Osteoblast (primary cell): ENCODE measurements around the gene TM2D1. TPM values are rescaled to one million over a fixed set of nuclear protein-coding genes. Genes with fewer than 3 reads are reported as not detected.

Source experiments
- DNase-seq: peaks from one replicate; pipeline ENCODE4 v3.0.0; 2011; ENCODE audit warnings: low spot score, mixed read lengths; ENCODE audit not compliant: insufficient read length; ENCODE audit errors: missing footprints
- H2AFZ ChIP-seq: 2 replicates; pipeline ENCODE4 v1.6.0; 2011; ENCODE audit warnings: mild to moderate bottlenecking, low read length
- H3K27ac ChIP-seq: 2 replicates; pipeline ENCODE4 v1.5.1; 2011; ENCODE audit warnings: mild to moderate bottlenecking, low read depth, low read length, moderate library complexity
- H3K27me3 ChIP-seq: 2 replicates; pipeline ENCODE4 v1.6.0; 2012; ENCODE audit warnings: mild to moderate bottlenecking, control low read depth, inconsistent platforms, low read length, moderate library complexity; ENCODE audit not compliant: insufficient read depth
- H3K36me3 ChIP-seq: 2 replicates; pipeline ENCODE4 v1.5.1; 2011; ENCODE audit warnings: mild to moderate bottlenecking, low read length, control low read depth, moderate library complexity; ENCODE audit not compliant: insufficient read depth
- H3K4me1 ChIP-seq: 2 replicates; pipeline ENCODE4 v1.5.1; 2011; ENCODE audit warnings: mild to moderate bottlenecking, low read length, control low read depth, moderate library complexity; ENCODE audit not compliant: insufficient read depth
- H3K4me2 ChIP-seq: 2 replicates; pipeline ENCODE4 v1.6.0; 2011; ENCODE audit warnings: mild to moderate bottlenecking, low read length; ENCODE audit not compliant: insufficient read depth
- H3K4me3 ChIP-seq: fragments of 200-600 bp; sonication (generic); 3 replicates; pipeline ENCODE4 v1.5.1; 2012; ENCODE audit warnings: mild to moderate bottlenecking, low read length, inconsistent platforms; ENCODE audit not compliant: insufficient read depth
- H3K79me2 ChIP-seq: 2 replicates; pipeline ENCODE4 v1.6.0; 2012; ENCODE audit warnings: mild to moderate bottlenecking, low read length, control low read depth, inconsistent platforms; ENCODE audit not compliant: insufficient read depth
- H3K9me3 ChIP-seq: 2 replicates; pipeline ENCODE4 v1.5.1; 2011; ENCODE audit warnings: low read depth, low read length, control low read depth
- H4K20me1 ChIP-seq: 2 replicates; pipeline ENCODE4 v1.6.0; 2012; ENCODE audit warnings: mild to moderate bottlenecking, low read length, control low read depth; ENCODE audit not compliant: insufficient read depth
- CTCF ChIP-seq: IDR thresholded peaks from 2 replicates; pipeline ENCODE4 v1.5.1; 2011; ENCODE audit warnings: mild to moderate bottlenecking, low read depth, low read length, moderate library complexity; ENCODE audit errors: extremely low read depth
- total RNA-seq: library from RNA; depleted of rRNA; stranded (reverse); fragments of >200 nt; gene quantifications from 2 replicates; pipeline ENCODE4 v1.2.3, GENCODE V29; 2012

The TM2D1 gene
- total RNA-seq, 1 donor, result 40.2 TPM

DNA sequence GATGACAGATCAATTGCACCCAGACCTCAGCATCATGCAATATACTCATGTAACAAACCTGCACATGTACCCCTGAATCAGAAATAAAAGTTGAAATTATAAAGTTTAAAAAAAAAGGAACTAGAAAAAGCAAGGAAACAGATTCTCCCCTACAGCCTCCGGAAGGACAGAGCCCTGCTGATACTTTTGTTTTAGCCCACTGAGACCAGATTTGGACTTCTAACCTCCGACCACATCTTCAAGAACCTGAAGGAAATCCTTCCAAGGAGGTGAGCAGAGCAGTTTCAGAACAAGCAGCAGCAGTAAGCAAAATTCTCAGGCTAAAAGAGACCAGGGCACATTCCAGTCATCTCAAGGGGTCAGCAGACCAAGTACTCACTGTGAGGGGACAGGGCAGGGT is 54.5 kb downstream of the TM2D1 start:
- no peak overlapping the region for H3K27ac ChIP-seq
- no peaks in the 10 kb centered on the region for H3K4me1 ChIP-seq
- no peak for DNase-seq
- H3K27me3 ChIP-seq, result no peaks in the 10 kb centered on the region
- no peaks in the 10 kb centered on the region for H3K9me3 ChIP-seq
- no peak for TF ChIP-seq CTCF
- H3K4me3 ChIP-seq, result no peak overlapping the region
- H3K79me2 ChIP-seq, result no peaks in the 10 kb centered on the region
- H2AFZ ChIP-seq, result no peak overlapping the region
- H3K36me3 ChIP-seq, result no peaks in the 10 kb centered on the region
- no peaks in the 10 kb centered on the region for H4K20me1 ChIP-seq
- H3K4me2 ChIP-seq, result no peak overlapping the region

- no peak for DNase-seq
- Histone ChIP-seq H3K79me2 (no peaks in the 10 kb centered on the region), H2AFZ (no peak overlapping the region), H4K20me1 (no peaks in the 10 kb centered on the region), H3K36me3 (no peaks in the 10 kb centered on the region), H3K9me3 (no peaks in the 10 kb centered on the region), H3K27ac (no peak overlapping the region), H3K4me3 (no peak overlapping the region), H3K4me2 (no peak overlapping the region), H3K27me3 (no peaks in the 10 kb centered on the region), H3K4me1 (no peaks in the 10 kb centered on the region)
- TF ChIP-seq CTCF, result no peak
Observed at GRCh38 chr1:61670016-61670415, 54.9 kb downstream of the TM2D1 start.

DNA sequence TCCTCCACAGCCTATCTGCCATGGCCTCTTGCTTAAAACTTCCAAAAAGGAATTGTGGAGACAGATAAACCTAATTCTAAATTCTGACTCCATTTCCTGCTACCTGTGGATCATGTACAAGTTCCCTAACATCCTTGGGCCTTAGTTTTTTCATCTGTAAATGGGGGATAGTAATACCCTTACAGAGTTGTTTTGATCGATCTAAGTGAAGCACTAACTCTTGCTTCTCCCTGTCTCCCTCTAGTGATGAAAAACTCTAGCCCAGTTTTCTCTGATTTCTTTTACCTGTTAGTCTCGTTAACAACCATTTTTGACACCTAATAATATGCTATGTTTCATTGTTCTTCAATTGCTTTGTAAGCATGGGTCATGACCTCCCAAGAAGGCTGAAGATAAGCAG is 65.9 kb downstream of the TM2D1 start:
- Histone ChIP-seq H3K4me1 (no peaks in the 10 kb centered on the region), H3K27me3 (no peaks in the 10 kb centered on the region), H3K79me2 (no peaks in the 10 kb centered on the region), H3K4me2 (no peak overlapping the region), H3K27ac (no peak overlapping the region), H3K36me3 (no peaks in the 10 kb centered on the region), H3K4me3 (no peak overlapping the region), H2AFZ (no peak overlapping the region), H3K9me3 (no peaks in the 10 kb centered on the region), H4K20me1 (no peaks in the 10 kb centered on the region)
- peak; percentile 77 for DNase-seq
- TF ChIP-seq CTCF, result peak; percentile 26

GRCh38 chr1:61655453-61655852 is 69.5 kb downstream of the TM2D1 start:
- no peak for DNase-seq
- Histone ChIP-seq H3K27ac (no peak overlapping the region), H3K9me3 (no peaks in the 10 kb centered on the region), H3K4me2 (no peak overlapping the region), H3K27me3 (no peaks in the 10 kb centered on the region), H4K20me1 (no peaks in the 10 kb centered on the region), H3K36me3 (no peaks in the 10 kb centered on the region), H3K79me2 (no peaks in the 10 kb centered on the region), H3K4me3 (no peak overlapping the region), H2AFZ (no peak overlapping the region), H3K4me1 (no peaks in the 10 kb centered on the region)
- TF ChIP-seq CTCF, result no peak
